Activated CD8-positive, alpha-beta T cell treated with anti-CD3 and anti-CD28 coated beads for 36 hours (primary cell): ENCODE measurements around the gene ANP32A. TPM values are rescaled to one million over a fixed set of nuclear protein-coding genes. Genes with fewer than 3 reads are reported as not detected.

Experiments
- ATAC-seq: fragments of 200-7000 bp; cut with Tn5 transposase; one replicate; pipeline ENCODE4 v1.10.0; 2021; ENCODE audit warnings: mild to moderate bottlenecking, moderate library complexity
- CTCF ChIA-PET: fragments of 350-600 bp; sonication (Branson Sonifier 250); formaldehyde crosslinking; loops from one replicate; lab custom pipeline; 2021; ENCODE audit warnings: antibody characterized with exemption; lab: Charles Lee
- POLR2A ChIA-PET: fragments of 350-600 bp; sonication (Branson Sonifier 250); formaldehyde crosslinking; loops from one replicate; lab custom pipeline; 2021; ENCODE audit warnings: antibody characterized with exemption; lab: Charles Lee
- DNase-seq: peaks from one replicate; pipeline ENCODE4 v3.0.0-alpha.2; 2020
- H3K27ac Mint-ChIP-seq: one replicate; pipeline ENCODE4 v1.8.0; 2021; ENCODE audit warnings: mild to moderate bottlenecking, mixed read lengths
- H3K27me3 Mint-ChIP-seq: one replicate; pipeline ENCODE4 v1.8.0; 2021; ENCODE audit warnings: mixed read lengths
- H3K36me3 Mint-ChIP-seq: one replicate; pipeline ENCODE4 v1.8.0; 2021; ENCODE audit warnings: low read depth, mixed read lengths
- H3K4me1 Mint-ChIP-seq: one replicate; pipeline ENCODE4 v1.8.0; 2021; ENCODE audit warnings: low read depth, mixed read lengths
- H3K4me3 Mint-ChIP-seq: one replicate; pipeline ENCODE4 v1.8.0; 2021; ENCODE audit warnings: mild to moderate bottlenecking, moderate library complexity, mixed read lengths
- H3K9me3 Mint-ChIP-seq: one replicate; pipeline ENCODE4 v1.8.0; 2021; ENCODE audit warnings: mixed read lengths
- CTCF ChIP-seq: fragments of 200-600 bp; IDR thresholded peaks from one replicate; pipeline ENCODE4 v1.8.0; 2022; ENCODE audit warnings: antibody characterized with exemption, mild to moderate bottlenecking
- intact Hi-C: fragments of 100-400 bp; cut with micrococcal nuclease; formaldehyde crosslinking; loops from one replicate; pipeline ENCODE4 v1.10.0; 2022
- total RNA-seq, 2 experiments: library from RNA; stranded (reverse); gene quantifications; one replicate each; pipeline ENCODE4 v1.2.3, GENCODE V29; 2021

The ANP32A gene
- total RNA-seq, 2 experiments from 2014 or later: 239 to 246 TPM

- peaks cover 18% of the 10 kb centered on the region for H3K36me3 Mint-ChIP-seq
- peaks cover 22% of the 10 kb centered on the region for H3K4me1 Mint-ChIP-seq
- H3K27ac Mint-ChIP-seq: peak overlapping the region; percentile 80
- H3K9me3 Mint-ChIP-seq: no peaks in the 10 kb centered on the region
- ChIA-PET CTCF (interaction anchor here (1.0 kb wide), 1 partner anchor 8 kb away, joined by 3 read pairs; no protein-coding TSS in a partner anchor), POLR2A (interaction anchor here (0.9 to 4.6 kb wide), 3 partner anchors 8 to 41 kb away, joined by 3 to 26 read pairs (median 11); no protein-coding TSS in a partner anchor)
- ATAC-seq: no peak
- peak overlapping the region; percentile 88 for H3K4me3 Mint-ChIP-seq
- DNase-seq: peak; percentile 50
- no peaks in the 10 kb centered on the region for H3K27me3 Mint-ChIP-seq
- no peak for TF ChIP-seq CTCF
- intact Hi-C loops: no loop called here
Measured at GRCh38 chr15:68821190-68821840, 620 bp upstream of the ANP32A start.

- ChIA-PET POLR2A (interaction anchor here (0.8 to 6.0 kb wide), 9 partner anchors 10 to 634 kb away, joined by 3 to 51 read pairs (median 7); partner anchors contain the start of gene GLCE), CTCF (interaction anchor here (0.9 to 1.7 kb wide), 7 partner anchors 9 to 35 kb away, joined by 3 to 6 read pairs (median 3); no protein-coding TSS in a partner anchor)
- Mint-ChIP-seq H3K9me3 (no peaks in the 10 kb centered on the region), H3K4me3 (peak overlapping the region; percentile 88), H3K27me3 (no peaks in the 10 kb centered on the region), H3K36me3 (peaks cover 32% of the 10 kb centered on the region), H3K4me1 (peaks cover 38% of the 10 kb centered on the region), H3K27ac (peak overlapping the region; percentile 96)
- peak; percentile 52 for DNase-seq
- no peak for TF ChIP-seq CTCF
- ATAC-seq: peak; percentile 10
- intact Hi-C loops: no loop called here
Measured at GRCh38 chr15:68819495-68820294, 1.0 kb downstream of the ANP32A start.

- H3K4me1 Mint-ChIP-seq: peaks cover 42% of the 10 kb centered on the region
- POLR2A ChIA-PET: interaction anchor here (0.5 to 6.0 kb wide), 10 partner anchors 10 to 1715 kb away, joined by 3 to 51 read pairs (median 6); partner anchors contain the start of gene GLCE
- no peaks in the 10 kb centered on the region for H3K27me3 Mint-ChIP-seq
- intact Hi-C loops: no loop called here
- H3K27ac Mint-ChIP-seq: peak overlapping the region; percentile 96
- ATAC-seq: no peak
- no peak for TF ChIP-seq CTCF
- CTCF ChIA-PET: interaction anchor here (0.9 to 1.7 kb wide), 7 partner anchors 10 to 34 kb away, joined by 3 to 6 read pairs (median 3); no protein-coding TSS in a partner anchor
- DNase-seq: peak; percentile 44
- peaks cover 35% of the 10 kb centered on the region for H3K36me3 Mint-ChIP-seq
- no peaks in the 10 kb centered on the region for H3K9me3 Mint-ChIP-seq
- peak overlapping the region; percentile 88 for H3K4me3 Mint-ChIP-seq
Measured at GRCh38 chr15:68818769-68819494, 1.8 kb downstream of the ANP32A start.

GRCh38 chr15:68818066-68818768 lies 2.5 kb downstream of the ANP32A start:
- Mint-ChIP-seq H3K4me3 (peak overlapping the region; percentile 88), H3K4me1 (peaks cover 43% of the 10 kb centered on the region), H3K36me3 (peaks cover 38% of the 10 kb centered on the region), H3K27me3 (no peaks in the 10 kb centered on the region), H3K9me3 (no peaks in the 10 kb centered on the region), H3K27ac (peak overlapping the region; percentile 82)
- DNase-seq (peak; percentile 70), ATAC-seq (peak; percentile 22)
- TF ChIP-seq CTCF: no peak
- ChIA-PET POLR2A (interaction anchor here (0.5 to 6.0 kb wide), 5 partner anchors 11 to 1716 kb away, joined by 3 to 51 read pairs (median 26); no protein-coding TSS in a partner anchor), CTCF (interaction anchor here (1.2 to 2.0 kb wide), 4 partner anchors 17 to 24 kb away, joined by 3 to 8 read pairs (median 4); no protein-coding TSS in a partner anchor)
- intact Hi-C loops: no loop called here
